Stimulated activated CD4-positive, alpha-beta T cell treated with anti-CD3 and anti-CD28 coated beads, Interleukin-1b, Interleukin-23, amount 100 ng/mL, for 4 hours (primary cell): ENCODE data around the gene KCNN3.

Experiments used
- DNase-seq, 2 donors: peaks; one replicate each; pipeline ENCODE4 v3.0.0-alpha.2; 2020; ENCODE audit warnings: low read depth in 2 of 2

KCNN3 gene

DNA sequence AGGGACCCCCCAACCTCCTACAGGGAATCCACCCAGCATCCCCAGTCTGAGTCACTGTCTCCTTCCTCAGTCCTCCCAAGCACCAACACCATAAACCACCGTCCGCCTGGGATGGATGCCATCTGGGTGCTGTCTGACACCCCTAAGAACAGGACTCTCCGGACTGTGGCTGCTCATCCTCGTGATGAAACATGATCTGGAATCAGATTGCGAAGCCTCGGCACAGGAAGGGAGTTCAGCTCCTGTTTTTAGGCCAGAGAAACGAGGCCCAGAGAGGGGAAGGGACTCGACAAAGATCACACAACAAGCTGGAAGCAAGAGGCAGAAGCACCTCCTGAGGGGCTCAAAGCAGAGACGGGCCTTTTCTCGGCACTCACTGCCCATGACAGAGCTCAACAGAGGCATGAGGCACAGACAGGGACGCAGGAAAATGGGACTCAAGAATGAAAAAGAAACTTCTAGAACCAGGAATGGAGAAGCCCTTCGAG lies 8.4 kb downstream of the KCNN3 start:
- no peak for DNase-seq

DNA sequence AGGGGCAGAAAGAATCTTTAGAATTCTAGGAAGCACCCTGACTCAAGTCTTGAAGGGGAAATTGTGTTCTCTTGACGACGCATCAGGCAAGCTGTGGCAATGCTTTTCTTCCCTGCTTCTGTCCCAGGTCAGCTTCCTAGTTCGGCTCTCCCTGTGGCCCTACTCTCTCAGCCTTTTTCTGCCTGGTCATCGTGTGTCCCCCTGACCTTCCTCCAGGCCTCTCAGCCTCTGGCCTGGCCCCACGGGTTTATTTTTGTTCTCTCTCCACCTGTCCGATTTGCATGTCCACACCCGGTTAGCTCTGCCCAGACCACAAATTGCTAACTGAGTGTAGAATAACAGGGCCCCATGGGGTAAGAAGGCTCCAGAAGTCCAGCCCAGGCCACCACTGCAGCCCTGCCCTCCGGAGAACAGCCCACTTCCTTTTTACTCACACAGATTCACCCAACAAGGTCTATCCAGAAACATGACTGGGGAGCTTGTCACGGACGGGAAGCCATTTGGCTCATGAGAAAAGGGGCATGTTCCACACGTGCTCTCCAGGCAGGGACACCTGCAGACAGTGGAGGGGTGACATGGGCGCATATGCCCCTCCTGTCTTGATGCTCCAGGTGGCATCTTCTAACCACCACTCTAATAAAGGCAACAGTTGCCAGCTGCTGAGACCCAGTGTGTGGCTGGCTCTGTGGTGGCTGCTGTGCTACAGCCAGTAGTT lies 9.8 kb downstream of the KCNN3 start:
- DNase-seq = no peak

DNA sequence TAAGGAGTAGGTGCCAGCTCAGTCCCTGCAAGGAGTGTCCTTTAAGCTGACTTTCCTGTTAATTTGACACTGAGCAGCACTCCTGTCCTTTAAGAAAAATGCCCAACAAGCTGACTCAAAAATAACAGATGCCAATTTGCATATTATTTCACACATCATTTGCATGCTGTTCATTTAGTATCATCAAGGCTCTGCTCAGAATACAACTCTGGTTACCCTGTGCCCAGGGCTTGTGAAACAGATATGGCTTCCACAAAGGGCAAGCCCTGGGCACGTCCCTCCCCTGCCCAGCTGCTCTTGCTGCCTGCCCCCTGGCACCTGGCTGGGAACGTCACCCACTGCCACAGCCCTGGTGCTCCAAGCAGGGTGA lies 10.3 kb downstream of the KCNN3 start:
- no peak for DNase-seq

DNA sequence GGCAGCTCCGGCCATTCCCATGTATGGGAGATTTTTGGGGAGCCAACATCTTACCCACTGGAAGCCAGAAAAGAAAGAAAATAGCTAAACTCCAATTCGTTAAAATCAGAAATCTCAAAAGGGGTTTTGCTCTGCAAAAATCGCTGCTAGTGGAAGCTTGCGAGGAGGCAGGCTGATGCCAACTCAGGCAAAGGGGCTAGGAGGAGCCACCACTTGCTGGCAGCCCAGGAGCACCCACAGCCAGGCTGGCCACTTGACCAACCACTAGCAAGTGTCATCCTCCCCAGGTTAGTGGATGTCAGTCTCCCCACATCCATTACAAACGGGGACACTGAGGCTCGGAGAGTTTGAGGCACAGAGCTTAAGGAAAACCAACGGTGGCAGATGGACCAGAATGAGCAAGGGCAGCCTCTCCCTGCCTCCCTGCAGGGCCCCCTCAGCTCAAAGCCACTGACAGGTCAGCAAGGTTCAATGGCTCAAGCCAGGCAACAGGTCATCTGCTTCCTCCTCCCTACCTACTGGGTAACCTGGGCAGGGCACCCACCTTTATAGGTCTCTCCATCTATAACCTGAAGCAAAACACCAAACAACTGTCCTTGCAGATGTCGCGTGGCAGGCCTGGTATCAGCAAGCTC lies 10.8 kb downstream of the KCNN3 start:
- no peak for DNase-seq

DNA sequence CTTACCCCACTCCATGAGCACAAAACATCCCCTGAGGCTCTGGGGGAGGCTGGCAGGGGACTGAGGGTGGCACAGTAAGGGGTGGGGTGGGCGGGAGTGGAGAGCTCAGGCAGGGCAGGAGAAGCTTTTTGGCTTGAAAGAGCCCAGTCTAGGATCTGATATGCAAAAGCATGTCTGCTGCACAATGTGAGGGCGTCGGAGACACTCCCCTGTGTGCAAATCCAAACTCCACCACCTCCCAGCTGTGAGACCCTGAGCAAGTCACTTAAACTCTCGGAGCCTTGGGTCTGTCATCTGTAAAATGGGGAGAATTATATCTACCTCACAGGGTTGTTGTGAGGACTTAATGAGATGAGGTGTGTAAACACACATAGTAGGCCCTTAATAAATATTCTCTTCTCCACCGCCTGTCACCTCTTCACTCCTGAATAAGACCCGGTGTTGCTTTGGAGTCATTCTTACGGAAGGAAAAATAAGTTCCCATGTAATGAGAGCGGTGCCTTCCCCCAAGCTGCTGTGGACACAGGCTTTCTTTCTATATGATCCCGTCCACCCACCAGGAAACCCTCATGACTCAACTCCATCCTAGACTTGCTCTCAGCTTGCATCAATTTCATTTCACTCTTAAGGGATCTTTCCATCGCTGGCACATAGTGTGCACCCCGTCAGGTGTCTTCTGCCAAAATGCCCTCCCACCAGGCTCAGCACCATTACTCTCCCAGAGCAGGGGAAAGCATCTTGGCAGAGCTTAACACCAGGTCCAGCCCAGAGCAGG lies 12.5 kb downstream of the KCNN3 start:
- DNase-seq = no peak

DNA sequence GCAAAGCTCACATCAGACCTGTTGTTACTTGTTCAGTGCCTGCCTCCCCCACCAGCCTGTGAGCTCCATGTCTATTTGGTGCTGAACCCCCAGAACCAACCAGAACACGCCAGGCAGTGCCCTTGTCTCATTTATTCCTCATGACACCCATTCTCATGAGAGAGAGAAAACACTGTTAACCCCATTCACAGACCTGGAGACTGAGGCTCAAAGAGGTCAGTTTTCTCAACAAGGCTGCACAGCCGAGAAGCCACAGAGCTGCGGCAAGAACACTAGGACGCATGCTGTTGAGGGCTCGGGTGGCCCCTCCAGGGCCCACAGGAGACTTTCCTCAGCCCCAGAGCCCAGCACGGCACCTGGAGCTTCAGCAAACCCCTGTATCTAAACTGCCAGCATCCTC lies 13.1 kb downstream of the KCNN3 start:
- DNase-seq = no peak

DNA sequence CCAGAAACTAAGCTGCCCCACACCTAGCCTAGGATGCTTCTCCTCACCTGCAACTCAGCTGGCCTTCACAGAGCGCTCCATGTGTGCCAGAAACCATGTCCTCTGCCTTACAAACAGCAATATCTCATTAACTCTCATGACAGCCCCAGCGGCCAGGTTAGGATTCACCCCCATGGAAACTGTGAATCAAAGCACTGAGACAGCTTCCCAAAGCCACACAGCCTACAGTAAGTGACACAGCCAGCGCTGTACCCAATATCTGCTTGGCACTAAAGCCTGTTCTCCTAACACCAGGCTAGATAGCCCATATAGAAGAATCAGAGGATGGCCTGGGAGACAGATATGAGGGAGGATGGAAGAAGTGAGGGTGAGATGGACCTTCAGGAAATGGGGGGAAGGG lies 13.5 kb downstream of the KCNN3 start:
- no peak for DNase-seq

DNA sequence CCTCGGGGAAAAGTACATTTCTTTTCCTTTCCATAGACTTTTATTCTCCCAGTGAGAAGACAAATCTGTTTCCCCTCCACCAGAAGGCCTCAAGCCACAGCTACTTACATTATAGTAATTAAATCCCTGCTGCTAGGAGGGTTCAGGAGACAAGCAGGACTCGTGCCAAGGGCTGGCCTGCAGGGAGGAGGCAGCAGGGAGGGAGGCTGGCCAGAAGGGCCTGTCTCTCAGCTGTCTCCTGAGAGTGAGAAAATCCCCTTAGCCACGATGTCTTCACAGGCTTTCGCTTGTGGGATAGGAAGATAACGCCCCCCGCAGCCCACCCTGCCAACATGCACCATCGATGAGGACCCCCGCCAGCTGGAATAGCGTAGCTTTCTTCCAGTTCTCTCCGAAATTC lies 14.0 kb downstream of the KCNN3 start:
- DNase-seq = no peak

DNA sequence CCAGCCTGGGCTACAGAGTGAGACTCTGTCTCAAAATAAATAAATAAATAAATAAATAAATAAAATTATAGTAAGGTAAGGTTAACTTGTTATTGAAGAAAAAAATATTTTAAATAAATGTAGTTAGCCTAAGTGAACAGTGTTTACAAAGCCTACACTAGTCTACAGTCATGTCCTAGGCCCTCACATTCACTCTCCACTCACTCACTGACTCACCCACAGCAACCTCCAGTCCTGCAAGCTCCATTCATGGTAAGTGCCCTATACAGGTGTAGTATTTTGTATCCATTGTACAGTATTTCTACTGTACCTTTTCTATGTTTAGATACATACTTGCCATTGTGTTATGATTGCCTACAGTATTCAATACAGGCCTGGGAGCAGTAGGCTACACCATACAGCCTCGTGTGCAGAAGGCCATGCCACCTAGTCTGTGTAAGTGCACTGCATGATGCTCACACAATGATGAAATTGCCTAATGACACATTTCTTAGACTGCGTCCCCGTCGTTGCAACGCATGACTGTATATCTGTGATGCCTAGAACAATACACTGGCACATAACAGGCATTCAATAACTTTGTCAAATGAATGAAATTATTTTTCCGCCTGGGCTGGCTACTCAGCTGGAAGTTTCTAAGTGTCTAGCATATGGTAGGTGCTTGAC lies 14.8 kb downstream of the KCNN3 start:
- no peak for DNase-seq

DNA sequence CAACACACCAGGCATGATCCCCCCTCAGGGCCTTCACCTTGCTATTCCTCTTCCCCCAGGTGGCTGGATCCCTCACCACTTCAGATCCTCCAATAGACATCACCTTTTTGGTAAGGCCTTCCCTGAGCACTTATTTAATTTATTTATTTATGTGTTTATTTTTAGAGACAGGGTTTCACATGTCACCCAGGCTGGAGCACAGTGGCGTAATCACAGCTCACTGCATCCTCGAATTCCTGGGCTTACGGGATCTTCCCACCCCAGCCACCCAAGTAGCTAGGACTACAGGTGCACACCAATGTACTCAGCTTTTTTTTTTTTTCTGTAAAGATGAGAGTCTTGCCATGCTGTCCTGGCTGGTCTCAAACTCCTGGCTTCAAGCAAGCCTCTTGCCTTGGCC lies 17.2 kb downstream of the KCNN3 start:
- no peak for DNase-seq

DNA sequence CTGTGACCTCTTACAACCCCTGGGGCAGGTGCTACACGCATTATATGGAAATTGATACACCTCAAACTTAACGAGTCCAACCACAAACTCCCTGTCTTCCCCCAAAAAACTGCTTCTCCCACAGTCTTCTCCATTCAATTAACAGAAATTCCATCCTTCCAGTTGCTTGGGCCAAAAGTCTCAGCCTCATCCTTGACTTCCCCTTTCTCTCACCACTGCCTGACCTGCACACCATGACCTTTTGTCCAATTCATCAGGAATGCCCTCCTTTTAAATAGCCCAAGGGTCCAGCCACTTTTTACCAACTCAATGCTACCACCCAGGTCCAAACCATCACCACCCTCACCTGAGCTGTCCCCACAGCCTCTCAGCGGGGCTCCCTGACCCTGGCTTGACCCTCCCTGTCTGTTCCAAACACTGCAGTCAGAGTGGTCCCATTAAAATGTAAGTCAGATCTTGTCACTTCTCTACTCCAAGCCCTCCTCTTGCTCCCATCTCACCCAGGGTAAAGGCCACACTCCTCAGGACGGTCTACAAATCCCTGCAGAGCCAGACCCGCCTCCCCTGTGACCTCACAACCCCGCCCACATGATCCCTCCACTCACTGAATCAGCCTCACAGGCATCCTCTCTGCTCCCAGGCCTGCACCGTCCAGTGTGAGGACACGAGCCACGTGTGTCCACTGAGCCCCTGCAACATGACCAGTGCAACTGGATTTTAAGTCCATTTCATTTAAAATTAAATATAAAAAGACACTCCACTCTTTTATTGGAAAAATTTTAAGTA lies 18.5 kb downstream of the KCNN3 start:
- DNase-seq = no peak

DNA sequence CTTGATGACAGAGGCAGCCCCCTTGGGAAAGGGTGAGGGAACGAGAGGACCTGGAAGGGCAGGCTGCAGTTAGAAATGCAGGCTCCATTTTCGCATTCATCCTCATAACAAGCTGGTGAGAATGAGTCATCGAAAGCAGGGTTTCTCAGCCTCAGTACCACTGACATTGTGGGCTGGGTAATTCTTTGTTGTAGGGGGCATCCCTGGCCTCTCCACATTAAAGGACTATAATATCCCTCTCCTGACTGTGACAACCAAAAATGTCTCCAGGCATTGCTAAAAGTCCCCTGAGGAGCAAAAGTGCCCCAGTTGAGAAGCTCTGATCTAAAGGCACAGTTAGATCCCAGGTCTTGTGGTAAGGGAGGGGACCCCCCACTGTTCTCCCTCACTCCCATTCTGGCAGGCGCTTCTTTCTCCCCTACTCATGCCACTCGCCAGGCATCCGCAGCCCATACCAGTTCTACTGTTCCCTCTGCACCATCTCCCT lies 20.4 kb downstream of the KCNN3 start:
- no peak for DNase-seq

DNA sequence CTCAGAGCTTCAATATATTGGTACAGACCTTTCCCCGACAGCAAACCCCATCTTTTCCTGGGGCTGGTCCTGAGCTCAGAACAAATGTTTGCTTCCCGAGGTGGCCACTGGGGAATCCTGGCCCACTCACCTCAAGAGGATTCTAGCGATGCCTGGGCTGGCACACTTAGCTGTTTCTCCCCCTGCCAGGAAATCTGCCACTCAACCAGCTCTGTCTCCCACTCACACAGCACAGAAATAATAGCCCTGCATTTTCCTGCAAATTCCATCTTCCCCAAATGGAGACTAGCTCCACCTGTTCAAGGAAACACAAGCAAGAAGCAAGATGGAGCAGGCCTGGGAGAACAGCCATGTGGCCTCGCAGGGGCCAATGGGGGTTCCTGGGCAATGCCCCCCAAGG lies 21.1 kb downstream of the KCNN3 start:
- DNase-seq = no peak

DNA sequence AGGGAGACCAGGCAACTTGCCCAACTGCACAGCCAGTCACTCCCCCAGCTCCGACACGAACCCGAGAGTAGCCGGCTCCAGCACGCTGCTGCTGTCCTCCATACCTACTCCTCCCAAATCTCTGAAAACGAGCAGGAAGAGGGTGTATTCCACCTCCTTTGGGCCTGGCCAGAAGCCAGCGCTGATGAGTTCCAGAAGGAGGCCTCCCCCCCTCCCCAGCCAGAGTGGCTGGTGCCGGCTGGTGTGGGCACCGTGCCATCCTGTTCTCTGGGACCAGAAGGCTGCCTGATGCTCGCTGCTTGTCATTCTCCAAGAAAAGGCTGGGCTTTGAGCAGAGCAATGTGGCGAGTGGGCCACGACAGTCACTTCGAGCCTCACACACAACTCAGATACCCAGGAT lies 22.2 kb downstream of the KCNN3 start:
- DNase-seq = no peak

DNA sequence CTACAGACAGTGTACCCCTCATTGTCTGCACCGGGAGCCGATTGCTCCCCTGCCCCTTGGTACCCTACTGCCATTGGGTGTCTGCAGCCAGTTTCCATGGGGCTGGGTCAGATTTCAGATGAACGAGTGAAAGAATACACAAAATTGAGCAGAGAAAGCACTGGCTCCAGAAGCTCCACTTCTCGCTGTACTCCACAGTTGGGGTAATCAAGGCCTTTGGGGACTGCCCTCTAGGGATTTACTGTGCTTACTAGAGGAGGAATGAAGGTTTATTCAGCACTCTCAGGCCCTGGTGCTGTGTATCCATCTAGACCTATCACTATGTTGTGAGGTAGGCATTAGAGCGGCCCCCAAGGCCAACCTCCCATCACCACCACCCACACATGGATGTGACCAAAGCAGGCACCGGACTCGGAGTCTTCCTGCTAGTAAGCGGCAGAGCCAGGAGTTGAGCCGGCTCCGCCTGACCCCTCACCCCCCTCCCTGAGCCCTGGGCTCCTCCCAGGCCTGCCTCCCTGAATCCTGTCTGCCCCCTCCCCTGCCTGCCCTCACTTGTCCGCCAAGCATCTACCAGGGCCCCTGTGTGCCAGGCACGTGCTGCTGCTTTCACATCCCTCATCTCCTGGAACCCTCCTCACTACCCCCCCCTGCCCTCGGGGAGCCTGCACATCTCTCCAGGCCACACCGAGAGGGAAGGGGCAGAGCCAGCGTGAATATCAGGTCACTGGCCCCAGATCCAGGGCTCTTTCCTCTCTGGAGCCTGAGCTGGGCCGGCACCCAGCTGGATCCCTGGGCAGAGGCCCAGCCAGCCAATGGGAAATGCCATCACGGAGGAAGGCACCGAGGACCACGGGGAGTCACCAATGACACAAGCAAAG lies 23.3 kb downstream of the KCNN3 start:
- DNase-seq = no peak

DNA sequence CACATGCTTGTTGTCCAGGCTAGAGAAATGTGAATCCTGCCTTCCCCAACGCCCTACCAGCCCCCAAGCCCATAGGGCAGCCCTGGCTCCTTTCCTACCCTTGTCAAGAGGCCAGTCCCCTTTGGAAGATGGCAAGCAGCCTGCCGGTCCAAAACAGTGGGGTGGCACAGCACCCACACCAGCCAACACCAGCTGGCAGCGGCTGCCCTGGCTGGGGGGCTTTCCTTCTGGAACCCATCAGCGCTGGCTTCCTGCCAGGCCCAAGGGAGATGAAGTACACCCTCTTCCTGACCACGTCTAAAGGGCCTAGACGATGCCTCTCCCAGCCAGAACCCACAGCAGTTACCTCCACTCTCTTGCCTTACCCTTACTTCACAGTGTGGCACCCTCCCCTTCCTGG lies 24.2 kb downstream of the KCNN3 start:
- no peak for DNase-seq

DNA sequence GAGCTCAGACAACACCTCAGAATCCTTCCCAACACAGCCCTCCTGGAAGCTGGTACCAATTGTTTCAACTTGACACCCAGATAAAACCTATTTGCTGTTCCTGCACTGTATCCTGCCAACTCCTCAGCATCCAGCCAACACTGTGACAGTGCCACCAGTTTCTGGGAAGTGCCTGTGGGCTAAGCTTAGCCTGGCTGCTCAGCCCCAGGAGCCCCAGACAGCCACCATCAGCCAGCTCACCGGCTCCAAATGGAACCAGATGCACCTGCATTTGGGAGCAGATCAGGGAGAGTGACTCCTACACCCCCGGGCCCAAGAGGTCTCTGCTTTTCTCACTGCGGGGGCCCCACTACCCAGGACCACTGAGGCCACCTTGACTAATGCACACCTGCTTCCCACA lies 24.9 kb downstream of the KCNN3 start:
- DNase-seq = no peak

DNA sequence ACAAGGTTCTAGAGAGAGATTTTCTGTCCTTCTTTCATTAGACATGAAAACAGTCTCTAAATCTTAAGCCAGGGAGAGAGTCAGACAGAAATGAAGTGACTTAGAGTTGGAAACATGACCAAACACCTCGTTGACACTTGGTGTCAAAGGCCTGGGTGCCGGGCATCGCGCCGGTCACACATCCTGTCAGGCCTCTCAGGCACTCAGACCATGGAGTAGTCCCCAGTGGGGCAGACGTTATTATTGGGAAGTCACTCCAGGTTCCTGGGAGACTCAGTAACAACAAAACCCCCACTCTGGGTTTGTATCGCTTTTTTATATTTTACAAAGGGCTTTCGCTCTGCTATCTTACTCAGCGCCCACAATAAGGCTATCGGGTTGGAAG lies 25.8 kb downstream of the KCNN3 start:
- DNase-seq = no peak

DNA sequence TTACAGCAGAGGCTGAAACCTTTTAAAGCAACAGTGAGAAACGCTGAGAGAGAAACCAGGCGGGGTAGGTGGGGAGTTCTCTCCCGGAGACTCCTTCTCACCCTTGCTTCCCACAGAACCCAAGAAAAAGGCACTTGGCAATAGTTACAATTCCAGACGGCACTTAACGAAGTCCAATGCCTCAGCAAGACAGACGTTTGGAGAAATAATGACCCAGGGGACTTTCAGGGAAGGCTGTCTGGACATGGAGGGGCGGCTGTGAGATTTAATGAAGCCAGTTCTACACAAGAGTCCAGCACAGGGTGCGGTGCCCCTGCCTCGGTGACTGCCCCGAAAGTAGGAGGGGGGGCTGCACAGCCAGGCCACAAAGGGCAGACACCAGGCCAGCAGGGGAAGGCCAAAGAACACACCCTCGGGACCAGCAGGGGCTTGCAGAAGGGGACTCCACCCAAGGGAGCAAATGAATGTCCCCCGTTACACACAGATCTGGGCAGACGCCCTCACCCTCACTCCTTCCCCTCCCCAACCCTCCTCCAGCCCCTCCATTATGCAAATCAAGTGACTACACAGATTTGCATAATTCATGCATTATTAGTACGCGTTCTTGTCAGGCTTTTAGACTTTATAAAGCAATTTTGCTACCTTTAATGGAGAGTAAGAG lies 26.3 kb downstream of the KCNN3 start:
- no peak for DNase-seq

DNA sequence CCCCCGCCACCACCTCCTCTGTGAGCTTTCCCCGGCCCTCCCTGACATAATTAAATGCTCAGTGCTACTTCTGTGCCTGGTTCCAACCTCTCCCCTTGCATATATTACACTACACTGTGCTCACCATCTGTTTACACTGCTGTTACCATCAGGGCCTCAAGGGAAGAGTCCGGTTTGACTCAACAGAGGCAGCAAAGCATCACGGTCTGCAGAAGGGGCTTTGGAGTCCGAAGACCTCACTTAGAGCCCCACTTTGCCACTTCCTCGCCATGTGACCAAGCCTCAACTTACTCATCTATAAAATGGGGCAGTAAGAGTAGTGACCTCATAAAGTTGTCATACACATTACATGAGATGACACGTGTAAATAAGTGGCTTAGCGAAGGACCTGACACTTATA lies 27.4 kb downstream of the KCNN3 start:
- no peak for DNase-seq
